K562 (cell line): Measurements from ENCODE around the gene MCAM.

ENCODE experiments used
- BACH1 ChIP-seq: fragments of 200-800 bp; sonication (Bioruptor generic); IDR thresholded peaks from 2 replicates; pipeline ENCODE4 v1.6.1; 2016; ENCODE audit warnings: missing genetic modification characterization, missing compliant biosample characterization
- CBX3 ChIP-seq, 2 experiments: IDR thresholded peaks; 1 replicate in 1 of 2; 2 replicates in 1 of 2; pipeline ENCODE4 v1.6.1; 2012; ENCODE audit warnings: inconsistent platforms in 2 of 2, low read length in 2 of 2, borderline replicate concordance in 1 of 2, control low read depth in 1 of 2
- FOXA3 ChIP-seq, 2 experiments: fragments of 450-650 bp in 1 of 2; sonication (generic) in 1 of 2; formaldehyde crosslinking; IDR thresholded peaks in 1 of 2; conservative IDR thresholded peaks in 1 of 2; 2 replicates each; pipeline versions ENCODE4 v1.4.0 to v1.8.0; 2020 to 2022; ENCODE audit warnings: mild to moderate bottlenecking in 2 of 2, missing genetic modification reagents in 1 of 2
- IRF2 ChIP-seq: sonication (generic); formaldehyde crosslinking; IDR thresholded peaks from 2 replicates; pipeline ENCODE4 v1.8.1; 2022; ENCODE audit warnings: mild to moderate bottlenecking, missing genetic modification reagents
- PHF8 ChIP-seq: fragments of 200-600 bp; sonication (generic); IDR thresholded peaks from 2 replicates; pipeline ENCODE4 v1.6.1; 2012; ENCODE audit warnings: mixed run types, mild to moderate bottlenecking, inconsistent platforms, low read length, moderate library complexity, borderline replicate concordance
- SMC3 ChIP-seq: conservative IDR thresholded peaks from 2 replicates; pipeline ENCODE4 v1.6.1; 2011; ENCODE audit warnings: low read depth, low read length, improper control_type of control experiment; ENCODE audit not compliant: insufficient read depth
- ZFP36 ChIP-seq: fragments of 150-350 bp; IDR thresholded peaks from 2 replicates; pipeline ENCODE4 v1.6.1; 2018; ENCODE audit warnings: low read length, low read depth; ENCODE audit not compliant: partially characterized antibody
- ZNF23 ChIP-seq: fragments of 250-450 bp; sonication (Bioruptor Pico); IDR thresholded peaks from 2 replicates; pipeline ENCODE4 v1.4.0; 2020; ENCODE audit warnings: mild to moderate bottlenecking
- TF ChIP-seq, protein P1 (sequence below): sonication (generic); formaldehyde crosslinking; IDR thresholded peaks from 2 replicates; pipeline ENCODE4 v1.4.0; 2020; ENCODE audit warnings: mild to moderate bottlenecking, missing genetic modification reagents
- TF ChIP-seq, protein P2 (sequence below), 3 experiments: IDR thresholded peaks in 2 of 3; conservative IDR thresholded peaks in 1 of 3; 2 replicates each; pipeline ENCODE4 v1.5.1; 2011 to 2012; ENCODE audit warnings: low read length in 3 of 3, mild to moderate bottlenecking in 3 of 3, control low read depth in 2 of 3, improper control_type of control experiment in 1 of 3, inconsistent platforms in 1 of 3, low read depth in 1 of 3, mixed read lengths in 1 of 3, moderate library complexity in 1 of 3; ENCODE audit not compliant: insufficient read depth in 2 of 3

DNA sequence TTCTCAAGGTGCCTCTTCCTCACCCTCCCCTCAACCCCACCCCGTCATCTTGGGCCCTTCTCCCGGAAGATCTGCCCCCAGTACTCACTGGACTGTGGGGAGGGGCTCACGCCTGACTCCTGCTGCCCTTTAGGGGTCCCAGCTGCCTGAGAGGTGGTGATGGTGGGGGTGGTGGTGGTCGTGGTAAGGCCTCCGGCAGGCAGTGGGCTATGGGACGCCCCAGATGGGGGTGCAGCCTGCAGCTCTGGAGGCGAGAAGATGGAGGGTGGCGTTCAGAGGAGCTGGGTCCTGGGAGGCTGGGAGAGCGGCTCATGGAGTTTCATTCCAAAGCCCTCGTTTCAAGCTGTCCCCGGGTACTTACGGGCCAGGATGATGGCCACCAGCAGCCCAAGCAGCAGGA lies 28.8 kb upstream of the MCAM start:
- no peak for TF ChIP-seq SMC3
- no peak for TF ChIP-seq BACH1 (tag)
- TF ChIP-seq PHF8, result no peak
- TF ChIP-seq, protein P1, sequence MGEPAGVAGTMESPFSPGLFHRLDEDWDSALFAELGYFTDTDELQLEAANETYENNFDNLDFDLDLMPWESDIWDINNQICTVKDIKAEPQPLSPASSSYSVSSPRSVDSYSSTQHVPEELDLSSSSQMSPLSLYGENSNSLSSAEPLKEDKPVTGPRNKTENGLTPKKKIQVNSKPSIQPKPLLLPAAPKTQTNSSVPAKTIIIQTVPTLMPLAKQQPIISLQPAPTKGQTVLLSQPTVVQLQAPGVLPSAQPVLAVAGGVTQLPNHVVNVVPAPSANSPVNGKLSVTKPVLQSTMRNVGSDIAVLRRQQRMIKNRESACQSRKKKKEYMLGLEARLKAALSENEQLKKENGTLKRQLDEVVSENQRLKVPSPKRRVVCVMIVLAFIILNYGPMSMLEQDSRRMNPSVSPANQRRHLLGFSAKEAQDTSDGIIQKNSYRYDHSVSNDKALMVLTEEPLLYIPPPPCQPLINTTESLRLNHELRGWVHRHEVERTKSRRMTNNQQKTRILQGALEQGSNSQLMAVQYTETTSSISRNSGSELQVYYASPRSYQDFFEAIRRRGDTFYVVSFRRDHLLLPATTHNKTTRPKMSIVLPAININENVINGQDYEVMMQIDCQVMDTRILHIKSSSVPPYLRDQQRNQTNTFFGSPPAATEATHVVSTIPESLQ (CRISPR knock-in tag), result no peak
- no peak for TF ChIP-seq ZFP36
- TF ChIP-seq FOXA3 (CRISPR knock-in tag; conservative IDR thresholded peaks at IDR 0.05 in 1 of 2, IDR thresholded peaks at IDR 0.05 in 1 of 2), result no peak
- no peak for TF ChIP-seq ZNF23
- TF ChIP-seq, protein P2, sequence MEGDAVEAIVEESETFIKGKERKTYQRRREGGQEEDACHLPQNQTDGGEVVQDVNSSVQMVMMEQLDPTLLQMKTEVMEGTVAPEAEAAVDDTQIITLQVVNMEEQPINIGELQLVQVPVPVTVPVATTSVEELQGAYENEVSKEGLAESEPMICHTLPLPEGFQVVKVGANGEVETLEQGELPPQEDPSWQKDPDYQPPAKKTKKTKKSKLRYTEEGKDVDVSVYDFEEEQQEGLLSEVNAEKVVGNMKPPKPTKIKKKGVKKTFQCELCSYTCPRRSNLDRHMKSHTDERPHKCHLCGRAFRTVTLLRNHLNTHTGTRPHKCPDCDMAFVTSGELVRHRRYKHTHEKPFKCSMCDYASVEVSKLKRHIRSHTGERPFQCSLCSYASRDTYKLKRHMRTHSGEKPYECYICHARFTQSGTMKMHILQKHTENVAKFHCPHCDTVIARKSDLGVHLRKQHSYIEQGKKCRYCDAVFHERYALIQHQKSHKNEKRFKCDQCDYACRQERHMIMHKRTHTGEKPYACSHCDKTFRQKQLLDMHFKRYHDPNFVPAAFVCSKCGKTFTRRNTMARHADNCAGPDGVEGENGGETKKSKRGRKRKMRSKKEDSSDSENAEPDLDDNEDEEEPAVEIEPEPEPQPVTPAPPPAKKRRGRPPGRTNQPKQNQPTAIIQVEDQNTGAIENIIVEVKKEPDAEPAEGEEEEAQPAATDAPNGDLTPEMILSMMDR (IDR thresholded peaks at IDR 0.05 in 2 of 3, conservative IDR thresholded peaks at IDR 0.05 in 1 of 3; ENCODE audit: insufficient read depth in 2 of 3, low read depth in 1 of 3, low read length in 3 of 3), result no peak
- TF ChIP-seq IRF2, result no peak
- TF ChIP-seq CBX3 (IDR thresholded peaks at IDR 0.05; ENCODE audit: borderline replicate concordance in 1 of 2, low read length in 2 of 2), result no peak
